ENCODE results near the gene STUM.

DNA sequence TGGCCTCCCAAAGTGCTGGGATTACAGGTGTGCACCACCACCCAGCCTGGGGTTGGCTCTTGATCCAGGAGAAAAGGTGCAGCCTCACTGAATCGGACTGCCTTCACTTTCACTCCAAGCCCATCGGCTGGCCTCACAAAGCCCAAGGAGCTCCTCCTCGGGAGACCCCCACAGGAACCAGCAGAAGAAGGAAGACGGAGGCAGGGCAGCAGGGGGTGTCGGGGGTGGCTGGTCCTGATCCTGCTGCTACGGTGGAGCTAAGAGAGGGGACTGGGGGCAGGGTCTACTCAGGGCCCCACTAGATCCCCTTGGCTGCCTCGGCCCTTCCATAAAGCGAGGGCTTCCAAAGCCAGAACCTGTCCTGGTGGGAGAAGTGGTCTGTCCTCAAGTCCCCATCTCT lies 93.9 kb downstream of the STUM start:
- TF ChIP-seq, protein P1, sequence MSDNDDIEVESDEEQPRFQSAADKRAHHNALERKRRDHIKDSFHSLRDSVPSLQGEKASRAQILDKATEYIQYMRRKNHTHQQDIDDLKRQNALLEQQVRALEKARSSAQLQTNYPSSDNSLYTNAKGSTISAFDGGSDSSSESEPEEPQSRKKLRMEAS (IDR thresholded peaks at IDR 0.05; ENCODE audit: low read depth, low read length): no peak
- TF ChIP-seq ATF2 (IDR thresholded peaks at IDR 0.05; ENCODE audit: low read length): no peak
- TF ChIP-seq EP300 (IDR thresholded peaks at IDR 0.05; ENCODE audit: borderline replicate concordance in 1 of 2, control insufficient read depth in 1 of 2, low read depth in 2 of 2, low read length in 2 of 2): no peak
- TF ChIP-seq CTCF (IDR thresholded peaks at IDR 0.05 in 2 of 3, conservative IDR thresholded peaks at IDR 0.05 in 1 of 3; ENCODE audit: control insufficient read depth in 2 of 3, extremely low read depth in 1 of 3, insufficient read depth in 1 of 3, low read depth in 3 of 3, low read length in 3 of 3): no peak
- no peak for TF ChIP-seq REST (IDR thresholded peaks at IDR 0.05; ENCODE audit: low read depth, low read length)
- no peak for TF ChIP-seq RB1 (IDR thresholded peaks at IDR 0.05; ENCODE audit: borderline replicate concordance)
- TF ChIP-seq SMARCA5 (IDR thresholded peaks at IDR 0.05): no peak
- no peak for TF ChIP-seq NFXL1 (IDR thresholded peaks at IDR 0.05; ENCODE audit: borderline replicate concordance)
- no peak for TF ChIP-seq ZNF687 (IDR thresholded peaks at IDR 0.05)
- no peak for TF ChIP-seq CHD4 (IDR thresholded peaks at IDR 0.05)
- TF ChIP-seq PAX8 (IDR thresholded peaks at IDR 0.05): no peak
- no peak for TF ChIP-seq POLR2AphosphoS5 (IDR thresholded peaks at IDR 0.05; ENCODE audit: low read length)
- TF ChIP-seq BHLHE40 (IDR thresholded peaks at IDR 0.05; ENCODE audit: borderline replicate concordance in 1 of 2, low read depth in 2 of 2, low read length in 1 of 2): no peak
